KMS-11 (cell line): ENCODE data around the gene KLHL4.
"Not testable (repeated sequence)": the region's sequence is repeated elsewhere in the genome, so short reads cannot be mapped to it uniquely, and the experiment has no call there.

Source experiments
- H2AFZ ChIP-seq: fragments of 200-600 bp; sonication (generic); 2 replicates; pipeline ENCODE4 v1.6.1; 2016; ENCODE audit warnings: antibody characterized with exemption, mixed run types, low read depth
- H3K27ac ChIP-seq: fragments of 200-600 bp; sonication (generic); 2 replicates; pipeline ENCODE4 v1.6.1; 2016; ENCODE audit warnings: mild to moderate bottlenecking, mixed run types
- H3K27me3 ChIP-seq: fragments of 200-600 bp; sonication (generic); 2 replicates; pipeline ENCODE4 v1.6.1; 2017; ENCODE audit warnings: mild to moderate bottlenecking, low read depth, mixed run types, moderate library complexity; ENCODE audit not compliant: insufficient read depth
- H3K36me3 ChIP-seq: fragments of 200-600 bp; sonication (generic); 2 replicates; pipeline ENCODE4 v1.6.1; 2017; ENCODE audit warnings: mild to moderate bottlenecking, mixed run types; ENCODE audit not compliant: insufficient read depth
- H3K4me1 ChIP-seq: fragments of 200-600 bp; sonication (generic); 2 replicates; pipeline ENCODE4 v1.6.1; 2016; ENCODE audit warnings: mild to moderate bottlenecking, low read depth, mixed run types; ENCODE audit not compliant: poor library complexity, severe bottlenecking
- H3K4me2 ChIP-seq: fragments of 200-600 bp; sonication (generic); 2 replicates; pipeline ENCODE4 v1.7.0; 2016; ENCODE audit warnings: mild to moderate bottlenecking, mixed run types
- H3K4me3 ChIP-seq: fragments of 200-600 bp; sonication (generic); IDR thresholded peaks from 2 replicates; pipeline ENCODE4 v1.6.1; 2017; ENCODE audit warnings: low read depth, low read length, mixed read lengths; ENCODE audit not compliant: insufficient read depth
- H3K79me2 ChIP-seq: fragments of 200-600 bp; sonication (generic); 2 replicates; pipeline ENCODE4 v1.6.1; 2016; ENCODE audit warnings: low read depth, mixed run types; ENCODE audit not compliant: insufficient read depth
- H3K9ac ChIP-seq: fragments of 200-600 bp; sonication (generic); 2 replicates; pipeline ENCODE4 v1.6.1; 2016; ENCODE audit warnings: mild to moderate bottlenecking, mixed run types
- H4K20me1 ChIP-seq: fragments of 200-600 bp; sonication (generic); 2 replicates; pipeline ENCODE4 v1.6.1; 2016; ENCODE audit warnings: mild to moderate bottlenecking, mixed run types; ENCODE audit not compliant: insufficient read depth
- CTCF ChIP-seq: fragments of 200-600 bp; sonication (generic); conservative IDR thresholded peaks from 2 replicates; pipeline ENCODE4 v1.6.1; 2017; ENCODE audit warnings: low read depth, mild to moderate bottlenecking, antibody characterized with exemption, low read length, moderate library complexity, mixed read lengths

Gene KLHL4

GRCh38 chrX:87693204-87693603 is 175.6 kb downstream of the KLHL4 start:
- no peak overlapping the region for H3K4me3 ChIP-seq
- H3K27ac ChIP-seq = no peak overlapping the region
- no peak overlapping the region for H3K4me2 ChIP-seq
- H3K79me2 ChIP-seq = no peaks in the 10 kb centered on the region
- TF ChIP-seq CTCF = no peak
- H4K20me1 ChIP-seq = no peaks in the 10 kb centered on the region
- H3K27me3 ChIP-seq = no peaks in the 10 kb centered on the region
- no peaks in the 10 kb centered on the region for H3K4me1 ChIP-seq
- H3K9ac ChIP-seq = no peak overlapping the region
- H2AFZ ChIP-seq = no peak overlapping the region
- no peaks in the 10 kb centered on the region for H3K36me3 ChIP-seq

DNA sequence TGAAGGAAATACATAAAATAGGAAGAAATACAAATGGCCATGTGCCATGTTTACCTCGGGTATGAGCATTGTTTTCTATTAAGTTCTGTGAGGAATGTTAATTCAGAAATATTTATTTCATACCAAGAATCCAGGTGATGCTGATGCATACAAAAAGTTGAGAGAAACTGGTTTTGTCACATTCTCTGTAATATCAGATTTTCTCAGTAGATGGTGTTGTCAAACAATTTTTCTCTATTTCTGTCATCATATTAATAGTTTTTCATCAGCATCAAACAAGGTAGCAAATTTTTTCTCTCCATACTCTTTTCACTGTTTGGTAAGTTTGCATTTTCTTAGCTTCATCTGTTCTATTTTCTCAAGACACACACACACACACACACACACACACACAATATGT is 179.8 kb downstream of the KLHL4 start:
- no peak for TF ChIP-seq CTCF
- no peak overlapping the region for H2AFZ ChIP-seq
- no peaks in the 10 kb centered on the region for H3K36me3 ChIP-seq
- no peak overlapping the region for H3K4me2 ChIP-seq
- H3K27me3 ChIP-seq = no peaks in the 10 kb centered on the region
- H3K9ac ChIP-seq = no peak overlapping the region
- H3K79me2 ChIP-seq = no peaks in the 10 kb centered on the region
- H3K4me3 ChIP-seq = no peak overlapping the region
- H3K27ac ChIP-seq = no peak overlapping the region
- H3K4me1 ChIP-seq = no peaks in the 10 kb centered on the region
- H4K20me1 ChIP-seq = no peaks in the 10 kb centered on the region

DNA sequence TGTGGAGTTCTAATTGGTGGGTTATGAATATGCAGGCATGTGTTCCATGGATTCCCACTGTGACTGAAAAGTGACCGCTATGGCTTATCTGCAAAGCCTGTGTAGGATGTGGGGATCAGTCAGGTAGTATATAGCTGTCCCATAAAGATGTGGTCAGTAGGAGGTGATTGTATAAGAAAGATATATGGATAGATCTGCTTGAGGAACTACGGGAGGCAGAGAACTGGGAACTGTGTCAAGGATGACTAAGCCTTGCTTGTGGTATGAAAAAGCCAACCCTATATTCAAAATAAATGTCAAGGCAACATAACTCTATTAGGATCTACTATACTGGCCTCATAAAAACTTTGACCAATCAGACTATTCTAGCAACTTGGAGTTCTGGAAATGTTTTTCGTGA is 185.2 kb downstream of the KLHL4 start:
- Histone ChIP-seq H2AFZ (no peak overlapping the region), H3K27me3 (no peaks in the 10 kb centered on the region), H3K4me1 (no peaks in the 10 kb centered on the region), H3K27ac (no peak overlapping the region), H3K79me2 (no peaks in the 10 kb centered on the region), H3K4me2 (no peak overlapping the region), H3K36me3 (no peaks in the 10 kb centered on the region), H4K20me1 (no peaks in the 10 kb centered on the region), H3K4me3 (no peak overlapping the region), H3K9ac (no peak overlapping the region)
- TF ChIP-seq CTCF = no peak

DNA sequence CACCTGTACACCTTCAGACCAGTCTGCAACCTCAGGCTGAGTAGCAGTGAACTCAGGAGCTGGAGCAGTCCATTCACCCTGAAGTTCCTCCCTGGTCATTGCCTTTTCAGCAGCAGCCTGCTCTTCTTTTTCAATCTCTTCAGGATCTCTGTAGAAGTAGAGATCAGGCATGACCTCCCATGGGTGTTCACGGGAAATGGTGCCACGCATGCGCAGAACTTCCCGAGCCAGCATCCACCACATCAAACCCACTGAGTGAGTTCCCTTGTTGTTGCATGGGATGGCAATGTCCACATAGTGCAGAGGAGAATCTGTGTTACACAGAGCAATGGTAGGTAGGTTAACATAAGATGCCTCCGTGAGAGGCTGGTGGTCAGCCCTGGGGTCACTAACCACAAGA is 185.9 kb downstream of the KLHL4 start:
- not testable (repeated sequence) for H3K4me2 ChIP-seq, H3K9ac ChIP-seq, H3K4me1 ChIP-seq, H4K20me1 ChIP-seq, H3K36me3 ChIP-seq, H3K4me3 ChIP-seq, H3K27me3 ChIP-seq, H2AFZ ChIP-seq, H3K27ac ChIP-seq, H3K79me2 ChIP-seq

DNA sequence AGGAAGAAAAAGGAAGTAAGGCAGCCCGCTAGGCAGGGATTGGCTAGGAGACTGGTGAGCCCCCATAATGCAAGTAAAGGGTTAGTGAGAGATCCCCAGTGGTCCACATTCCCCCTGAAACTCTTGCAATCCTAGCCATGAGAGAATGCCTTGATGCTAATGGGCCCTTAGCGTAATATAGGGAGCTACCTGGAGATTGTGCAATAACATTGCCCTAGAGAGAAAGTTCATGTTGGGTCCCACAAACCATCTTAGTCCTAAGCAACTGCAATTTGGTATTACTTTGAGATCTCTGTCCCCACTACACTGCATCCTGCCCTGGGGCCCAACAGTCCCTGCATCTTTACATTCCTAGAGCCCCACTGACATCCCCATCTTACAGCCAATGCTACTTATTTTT is 188.5 kb downstream of the KLHL4 start:
- Histone ChIP-seq H3K79me2 (no peaks in the 10 kb centered on the region), H3K27me3 (no peaks in the 10 kb centered on the region), H3K4me1 (no peaks in the 10 kb centered on the region), H3K27ac (no peak overlapping the region), H3K4me3 (no peak overlapping the region), H3K36me3 (no peaks in the 10 kb centered on the region), H4K20me1 (no peaks in the 10 kb centered on the region), H2AFZ (no peak overlapping the region), H3K9ac (no peak overlapping the region), H3K4me2 (no peak overlapping the region)
- TF ChIP-seq CTCF = no peak
